Cardiac fibroblast (primary cell): ENCODE data around the gene UBE2QL1.

Experiments
- DNase-seq, 2 donors: peaks; one replicate each; pipeline versions ENCODE4 v3.0.0 to v3.0.0-alpha.2; 2010; ENCODE audit warnings: low read depth in 2 of 2
- H3K4me3 ChIP-seq, 2 donors: replicated peaks in 1 of 2; 1 replicate in 1 of 2; 2 replicates in 1 of 2; pipeline ENCODE4 v1.5.1; 2011; ENCODE audit warnings: low read depth in 2 of 2, low read length in 2 of 2, mild to moderate bottlenecking in 2 of 2, moderate library complexity in 1 of 2
- TF ChIP-seq, protein P1 (sequence below): IDR thresholded peaks from one replicate; pipeline ENCODE4 v1.5.1; 2011; ENCODE audit warnings: low read depth, mild to moderate bottlenecking, low read length, inconsistent platforms

Gene UBE2QL1

DNA sequence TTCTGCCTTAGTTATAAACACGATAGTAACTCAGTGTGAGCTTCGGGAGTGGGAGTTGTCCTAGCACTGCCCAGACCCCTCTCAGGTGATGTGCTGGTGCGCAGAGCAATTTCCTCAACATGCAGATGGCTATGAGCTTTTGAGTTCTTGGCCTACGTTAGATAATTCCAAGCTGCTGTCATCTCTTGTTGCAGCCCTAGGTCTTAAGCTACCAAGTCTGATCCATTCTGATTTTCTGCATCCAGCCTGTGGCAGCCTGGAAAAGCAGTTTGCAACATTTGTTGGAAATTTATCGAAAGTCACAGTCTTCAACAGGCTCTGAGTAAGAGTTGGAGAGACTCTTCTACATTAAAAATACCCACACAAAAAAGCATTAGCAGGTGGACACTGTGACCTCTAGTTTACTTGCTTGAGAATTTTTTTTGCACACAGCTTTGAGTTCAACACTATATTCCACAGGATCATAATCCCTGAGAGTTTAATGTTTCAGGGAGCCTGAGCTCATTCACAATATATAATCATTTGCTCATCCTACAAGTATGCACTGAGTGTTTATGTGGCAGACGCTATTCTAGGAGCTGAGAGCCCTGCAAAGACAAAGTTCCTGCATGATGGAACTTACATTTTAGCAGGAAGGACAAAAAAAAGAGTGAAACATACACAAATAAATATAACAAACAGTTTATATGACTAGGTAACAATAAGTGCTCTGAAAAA, 91.6 kb downstream of the UBE2QL1 start:
- no peak overlapping the region for H3K4me3 ChIP-seq
- no peak for DNase-seq
- TF ChIP-seq, protein P1, sequence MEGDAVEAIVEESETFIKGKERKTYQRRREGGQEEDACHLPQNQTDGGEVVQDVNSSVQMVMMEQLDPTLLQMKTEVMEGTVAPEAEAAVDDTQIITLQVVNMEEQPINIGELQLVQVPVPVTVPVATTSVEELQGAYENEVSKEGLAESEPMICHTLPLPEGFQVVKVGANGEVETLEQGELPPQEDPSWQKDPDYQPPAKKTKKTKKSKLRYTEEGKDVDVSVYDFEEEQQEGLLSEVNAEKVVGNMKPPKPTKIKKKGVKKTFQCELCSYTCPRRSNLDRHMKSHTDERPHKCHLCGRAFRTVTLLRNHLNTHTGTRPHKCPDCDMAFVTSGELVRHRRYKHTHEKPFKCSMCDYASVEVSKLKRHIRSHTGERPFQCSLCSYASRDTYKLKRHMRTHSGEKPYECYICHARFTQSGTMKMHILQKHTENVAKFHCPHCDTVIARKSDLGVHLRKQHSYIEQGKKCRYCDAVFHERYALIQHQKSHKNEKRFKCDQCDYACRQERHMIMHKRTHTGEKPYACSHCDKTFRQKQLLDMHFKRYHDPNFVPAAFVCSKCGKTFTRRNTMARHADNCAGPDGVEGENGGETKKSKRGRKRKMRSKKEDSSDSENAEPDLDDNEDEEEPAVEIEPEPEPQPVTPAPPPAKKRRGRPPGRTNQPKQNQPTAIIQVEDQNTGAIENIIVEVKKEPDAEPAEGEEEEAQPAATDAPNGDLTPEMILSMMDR: no peak

DNA sequence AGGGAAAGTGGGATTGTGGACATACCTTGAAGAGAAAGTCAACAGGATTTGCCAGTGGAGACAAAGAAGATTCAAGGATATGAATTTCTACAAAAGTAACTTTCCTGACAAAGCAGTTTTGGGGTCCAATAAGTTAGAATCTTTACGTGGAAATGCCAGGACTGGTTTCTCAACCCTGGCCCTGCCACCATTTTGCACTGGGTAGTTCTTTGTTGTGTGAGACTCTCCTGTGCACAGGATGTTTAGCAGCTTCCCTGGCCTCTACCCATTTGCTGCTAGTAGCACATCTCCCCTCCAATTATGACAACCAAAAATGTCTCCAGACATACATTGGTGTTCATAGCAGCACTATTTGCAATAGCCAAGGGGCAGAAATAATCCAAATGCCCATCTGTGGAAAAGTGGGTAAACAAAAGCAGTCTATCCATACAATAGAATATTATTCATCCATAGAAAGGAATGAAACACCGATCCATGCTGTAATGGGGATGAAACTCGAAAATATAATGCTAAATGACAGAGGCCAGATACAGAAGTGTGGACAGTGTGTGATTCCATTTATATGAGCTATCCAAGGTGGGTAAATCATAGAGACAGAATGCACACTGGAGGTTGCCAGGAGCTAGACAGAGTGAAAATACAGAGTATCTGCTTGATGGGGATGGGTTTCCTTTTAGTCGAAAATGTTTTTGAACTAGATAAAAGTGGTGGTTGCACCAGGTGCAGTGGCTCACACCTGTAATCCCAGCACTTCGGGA, 92.8 kb downstream of the UBE2QL1 start:
- DNase-seq: no peak
- TF ChIP-seq, protein P1: no peak

DNA sequence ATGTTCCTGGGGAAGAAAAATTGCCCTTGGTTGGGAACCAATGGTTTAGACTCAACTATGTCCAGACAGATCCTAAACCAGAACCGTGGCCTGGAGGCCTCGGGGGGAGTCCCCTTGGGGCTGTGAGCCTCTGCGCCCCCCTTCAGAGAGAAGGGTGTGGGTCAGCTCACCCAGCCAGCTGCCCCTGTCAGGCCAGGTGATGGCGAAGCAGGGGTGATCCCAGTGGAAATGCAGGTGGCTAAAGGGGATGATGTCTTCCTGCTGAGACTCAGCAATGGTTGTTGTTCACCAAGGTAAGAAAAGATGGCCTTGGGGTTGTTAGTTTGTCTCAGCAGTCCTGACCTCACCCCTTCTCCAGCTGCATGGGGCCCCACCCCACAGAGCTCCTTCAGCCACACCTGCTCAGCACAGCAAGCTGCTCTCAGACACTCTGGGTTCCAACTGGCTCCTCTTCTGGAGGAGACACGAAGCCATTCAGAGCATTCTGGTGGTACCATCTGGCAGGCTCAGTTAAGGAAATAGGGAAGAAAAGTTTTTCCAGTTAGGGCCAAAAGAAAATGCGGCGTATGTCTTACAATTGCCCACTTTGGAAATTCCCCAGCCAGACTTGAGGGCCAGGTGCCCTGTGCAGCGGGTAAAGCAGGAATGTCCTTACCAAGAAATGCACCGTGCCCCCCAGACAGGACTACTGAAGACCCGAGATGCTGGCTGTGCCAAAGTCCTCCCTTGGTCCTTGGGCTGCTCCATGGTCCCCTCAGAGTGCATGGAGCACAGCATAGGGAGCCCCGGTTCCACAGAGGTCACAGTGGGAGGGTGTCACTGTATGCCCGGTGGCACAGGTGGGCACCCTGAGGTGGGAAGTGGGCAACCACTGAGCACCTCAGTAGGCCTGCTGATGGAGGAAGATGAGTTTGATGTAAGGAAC, 94.0 kb downstream of the UBE2QL1 start:
- H3K4me3 ChIP-seq: no peak overlapping the region
- DNase-seq: no peak
- TF ChIP-seq, protein P1: no peak

More for the DNA sequence above, 92.8 kb downstream of the UBE2QL1 start:
- no peak overlapping the region for H3K4me3 ChIP-seq

DNA sequence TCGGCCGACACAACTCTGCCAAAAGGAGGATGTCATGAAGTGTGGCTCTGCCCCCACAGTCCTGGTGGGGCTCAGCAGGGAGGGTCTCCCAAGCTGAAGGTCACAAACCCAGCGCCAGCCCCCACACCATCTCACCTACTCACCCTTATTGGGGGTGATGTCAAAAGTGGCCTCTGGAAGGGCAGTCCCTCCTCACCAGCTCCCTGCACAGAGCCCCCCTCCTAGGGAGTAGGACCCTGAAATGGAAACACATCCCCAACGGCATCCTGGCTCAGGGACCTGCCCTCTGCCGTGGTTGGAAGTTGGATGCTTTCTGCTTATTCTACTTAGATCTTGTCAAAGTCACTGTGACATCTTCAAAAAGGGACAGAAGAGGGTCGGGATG, 94.7 kb downstream of the UBE2QL1 start:
- DNase-seq: no peak
- H3K4me3 ChIP-seq: no peak overlapping the region
- TF ChIP-seq, protein P1: no peak

DNA sequence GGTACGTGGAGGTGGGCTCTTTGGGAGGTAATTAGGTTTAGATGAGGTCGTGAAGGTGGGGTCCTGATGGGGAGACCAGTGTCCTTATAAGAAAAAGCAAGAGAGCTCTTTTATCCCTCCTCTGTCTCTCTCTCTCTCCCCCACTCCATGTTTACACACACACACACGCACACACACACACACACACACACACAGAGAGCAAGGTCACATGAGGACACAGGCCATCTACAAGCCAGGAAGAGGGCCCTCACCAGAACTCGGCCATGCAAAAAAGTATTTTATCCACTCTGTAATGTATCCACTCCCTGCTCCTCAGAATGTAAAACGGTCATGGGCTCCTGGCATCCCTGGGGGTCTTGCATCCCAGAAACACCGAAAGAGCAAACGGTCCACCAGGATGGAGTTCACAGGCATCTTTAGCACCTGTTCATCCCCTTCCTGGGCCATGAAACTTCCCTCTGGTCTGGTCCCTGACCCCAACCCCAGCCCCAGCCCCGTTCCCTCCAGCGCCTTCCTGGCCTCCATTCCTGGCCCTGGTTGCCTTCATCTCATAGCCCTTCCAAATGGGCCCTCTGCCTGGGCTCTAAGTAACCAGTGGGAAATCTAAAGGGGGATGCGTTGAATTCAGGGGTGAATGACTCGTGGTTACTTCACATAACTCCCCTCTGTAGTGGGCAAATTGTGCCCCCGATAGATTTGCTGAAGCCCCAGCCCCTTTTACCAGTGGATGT, 95.3 kb downstream of the UBE2QL1 start:
- no peak for DNase-seq
- TF ChIP-seq, protein P1: no peak
- no peak overlapping the region for H3K4me3 ChIP-seq
